MM.1S (cell line): ENCODE data around the gene RIC8A.

Source experiments
- DNase-seq: peaks from one replicate; pipeline ENCODE4 v3.0.0-alpha.2; 2015
- H2AFZ ChIP-seq: fragments of 300-600 bp; sonication (generic); 2 replicates; pipeline ENCODE4 v1.6.0; 2016; ENCODE audit warnings: antibody characterized with exemption, low read length
- H3F3A ChIP-seq: fragments of 300-600 bp; sonication (generic); 2 replicates; pipeline ENCODE4 v1.6.1; 2016; ENCODE audit warnings: mild to moderate bottlenecking, antibody characterized with exemption, low read length, moderate library complexity, mixed read lengths; ENCODE audit not compliant: insufficient read depth
- H3K27ac ChIP-seq: fragments of 300-600 bp; sonication (generic); 2 replicates; pipeline ENCODE4 v1.5.1; 2016; ENCODE audit warnings: mild to moderate bottlenecking, low read length
- H3K27me3 ChIP-seq: fragments of 300-600 bp; sonication (generic); replicated peaks from 2 replicates; pipeline ENCODE4 v1.6.0; 2016; ENCODE audit warnings: low read length; ENCODE audit not compliant: insufficient read depth
- H3K36me3 ChIP-seq: fragments of 300-600 bp; sonication (generic); replicated peaks from 2 replicates; pipeline ENCODE4 v1.6.1; 2016; ENCODE audit warnings: mild to moderate bottlenecking, low read length, mixed read lengths; ENCODE audit not compliant: insufficient read depth
- H3K4me1 ChIP-seq: fragments of 300-600 bp; sonication (generic); 2 replicates; pipeline ENCODE4 v1.6.1; 2016; ENCODE audit warnings: low read length, mixed read lengths
- H3K4me2 ChIP-seq: fragments of 300-600 bp; sonication (generic); 2 replicates; pipeline ENCODE4 v1.6.0; 2016; ENCODE audit warnings: low read depth, low read length
- H3K4me3 ChIP-seq: fragments of 300-600 bp; sonication (generic); 2 replicates; pipeline ENCODE4 v1.5.1; 2016; ENCODE audit warnings: low read length, mixed read lengths
- H3K79me2 ChIP-seq: fragments of 300-600 bp; sonication (generic); 2 replicates; pipeline ENCODE4 v1.6.1; 2016; ENCODE audit warnings: mixed run types, low read length, mixed read lengths
- H3K9ac ChIP-seq: fragments of 300-600 bp; sonication (generic); 2 replicates; pipeline ENCODE4 v1.6.1; 2016; ENCODE audit warnings: low read length, mixed read lengths
- H3K9me2 ChIP-seq: fragments of 300-600 bp; sonication (generic); replicated peaks from 2 replicates; pipeline ENCODE4 v1.6.1; 2016; ENCODE audit warnings: mild to moderate bottlenecking, low read length, mixed read lengths; ENCODE audit not compliant: insufficient read depth
- H3K9me3 ChIP-seq: fragments of 300-600 bp; sonication (generic); replicated peaks from 2 replicates; pipeline ENCODE4 v1.6.1; 2016; ENCODE audit warnings: mild to moderate bottlenecking, low read length, mixed read lengths; ENCODE audit not compliant: insufficient read depth
- H4K20me1 ChIP-seq: fragments of 300-600 bp; sonication (generic); 2 replicates; pipeline ENCODE4 v1.6.1; 2016; ENCODE audit warnings: mild to moderate bottlenecking, low read length, moderate library complexity, mixed read lengths; ENCODE audit not compliant: insufficient read depth
- CTCF ChIP-seq: fragments of 300-600 bp; sonication (generic); IDR thresholded peaks from 2 replicates; pipeline ENCODE4 v1.5.1; 2016; ENCODE audit warnings: antibody characterized with exemption, low read length, mixed read lengths
- EZH2 ChIP-seq: fragments of 300-600 bp; sonication (generic); optimal IDR thresholded peaks from 2 replicates; pipeline ENCODE3; 2017; ENCODE audit warnings: low read depth, mild to moderate bottlenecking, antibody characterized with exemption, low read length, mixed read lengths
- EZH2phosphoT487 ChIP-seq: fragments of 300-600 bp; sonication (generic); IDR thresholded peaks from 2 replicates; pipeline ENCODE4 v1.6.1; 2018; ENCODE audit warnings: antibody characterized with exemption, low read length

Gene RIC8A

DNA sequence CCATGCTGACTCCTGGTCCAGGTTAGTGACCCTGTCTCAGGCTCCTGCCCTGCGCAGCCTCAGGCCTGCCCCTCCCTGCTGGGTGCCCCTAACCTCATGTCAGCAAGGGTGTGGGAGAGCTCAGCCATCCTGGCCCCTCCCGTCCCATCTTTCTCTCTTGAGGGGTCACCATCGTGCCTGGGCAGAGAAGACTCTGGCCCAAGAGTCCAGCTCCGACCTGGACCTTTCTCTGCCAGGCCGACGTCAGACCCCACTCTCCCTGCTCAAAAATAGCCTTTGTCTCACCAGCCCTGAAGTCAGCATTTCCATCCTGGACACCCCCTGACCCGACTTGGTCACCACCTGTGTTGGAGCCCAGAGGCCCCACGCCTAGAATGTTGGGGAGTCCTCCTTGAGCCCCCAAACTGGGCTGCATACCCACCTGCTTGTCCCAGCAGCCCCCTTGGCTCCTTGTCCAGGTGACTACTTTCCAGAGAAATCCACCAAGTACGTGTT lies 9.7 kb upstream of the RIC8A start:
- Histone ChIP-seq H2AFZ (no peak overlapping the region), H3K27me3 (no peaks in the 10 kb centered on the region; the same call in 1 of the 2 replicates), H3K9ac (no peak overlapping the region), H3K4me1 (no peaks in the 10 kb centered on the region), H3K79me2 (no peaks in the 10 kb centered on the region), H3F3A (no peaks in the 10 kb centered on the region), H3K27ac (no peak overlapping the region), H3K36me3 (no peaks in the 10 kb centered on the region), H3K9me2 (no peaks in the 10 kb centered on the region), H3K9me3 (no peaks in the 10 kb centered on the region), H4K20me1 (no peaks in the 10 kb centered on the region), H3K4me2 (no peak overlapping the region), H3K4me3 (no peak overlapping the region)
- TF ChIP-seq EZH2phosphoT487 (no peak), CTCF (no peak), EZH2 (no peak)
- no peak for DNase-seq

GRCh38 chr11:198236-198806 lies 9.2 kb upstream of the RIC8A start:
- H3F3A ChIP-seq, result no peaks in the 10 kb centered on the region
- H3K27ac ChIP-seq, result no peak overlapping the region
- H4K20me1 ChIP-seq, result no peaks in the 10 kb centered on the region
- H3K4me1 ChIP-seq, result no peaks in the 10 kb centered on the region
- H3K9ac ChIP-seq, result no peak overlapping the region
- no peaks in the 10 kb centered on the region for H3K36me3 ChIP-seq
- no peaks in the 10 kb centered on the region for H3K9me3 ChIP-seq
- TF ChIP-seq CTCF (no peak), EZH2phosphoT487 (no peak), EZH2 (no peak)
- no peak overlapping the region for H2AFZ ChIP-seq
- H3K4me3 ChIP-seq, result no peak overlapping the region
- H3K27me3 ChIP-seq, result no peaks in the 10 kb centered on the region; the same call in 1 of the 2 replicates
- H3K9me2 ChIP-seq, result no peaks in the 10 kb centered on the region
- no peak for DNase-seq
- H3K4me2 ChIP-seq, result no peak overlapping the region
- no peaks in the 10 kb centered on the region for H3K79me2 ChIP-seq

DNA sequence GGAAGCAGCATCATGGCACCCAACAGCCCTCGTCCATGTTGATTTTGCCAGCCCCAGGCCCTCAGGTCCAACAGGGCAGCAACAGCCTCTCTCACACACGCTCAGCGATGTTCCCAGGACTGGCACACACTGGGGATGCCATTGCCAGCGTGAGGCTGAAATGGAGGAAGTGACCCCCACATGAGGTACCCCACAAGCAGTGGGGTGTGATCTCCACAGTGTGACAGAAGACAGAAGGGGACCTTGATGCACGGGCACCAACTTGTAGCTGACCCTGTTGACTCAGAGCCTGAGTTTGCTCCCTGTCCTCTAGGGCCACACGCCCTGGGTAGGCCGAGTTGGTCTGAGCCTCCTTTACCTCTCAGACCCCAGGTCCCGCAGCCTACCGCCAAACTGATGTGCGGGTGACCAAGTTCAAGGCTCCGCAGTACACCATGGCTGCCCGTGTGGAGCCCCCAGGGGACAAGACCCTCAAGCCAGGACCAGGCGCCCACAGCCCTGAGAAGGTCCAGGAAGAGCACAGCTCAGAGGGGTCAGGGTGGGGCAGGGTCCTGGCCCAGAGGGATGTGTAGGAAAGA lies 8.4 kb upstream of the RIC8A start:
- Histone ChIP-seq H3K4me1 (no peaks in the 10 kb centered on the region), H3K36me3 (no peaks in the 10 kb centered on the region), H3K4me2 (no peak overlapping the region), H3K79me2 (no peaks in the 10 kb centered on the region), H3K4me3 (no peak overlapping the region), H3F3A (no peaks in the 10 kb centered on the region), H3K27me3 (no peaks in the 10 kb centered on the region), H4K20me1 (no peaks in the 10 kb centered on the region; the same call in 1 of the 2 replicates), H3K27ac (no peak overlapping the region), H3K9ac (no peak overlapping the region), H3K9me2 (no peaks in the 10 kb centered on the region), H3K9me3 (no peaks in the 10 kb centered on the region), H2AFZ (no peak overlapping the region)
- TF ChIP-seq EZH2phosphoT487, result no peak
- no peak for TF ChIP-seq CTCF
- TF ChIP-seq EZH2, result no peak
- no peak for DNase-seq
